Inferior parietal cortex (tissue), 1 donor: ENCODE measurements around the gene RHOH.

Experiments
- DNase-seq: peaks from one replicate; pipeline ENCODE4 v3.0.0-alpha.2; 2016; ENCODE audit errors: extremely low spot score

The RHOH gene

DNA sequence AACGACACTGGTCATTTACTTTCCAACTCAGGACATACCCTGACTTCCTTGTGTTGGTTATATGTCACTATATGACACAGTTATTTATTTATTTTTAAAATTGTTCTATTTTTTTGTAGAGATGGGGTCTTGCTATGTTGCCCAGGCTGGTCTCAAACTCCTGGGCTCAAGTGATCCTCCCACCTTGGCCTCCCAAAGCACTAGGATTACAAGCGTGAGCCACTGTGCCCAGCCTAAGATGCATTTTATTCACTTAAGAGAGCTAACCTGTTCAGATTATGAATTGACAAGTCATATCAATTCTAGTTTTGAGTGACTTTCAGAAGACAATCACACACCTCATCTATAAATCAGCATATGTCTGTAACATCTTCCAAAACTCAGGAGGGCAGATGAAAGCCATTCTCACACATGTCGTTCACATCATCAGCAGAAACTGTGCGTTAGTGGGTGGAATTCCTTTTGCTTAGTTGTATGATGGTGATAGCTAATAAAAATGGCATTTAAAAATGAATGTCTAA is 9.4 kb upstream of the RHOH start:
- DNase-seq, result no peak

DNA sequence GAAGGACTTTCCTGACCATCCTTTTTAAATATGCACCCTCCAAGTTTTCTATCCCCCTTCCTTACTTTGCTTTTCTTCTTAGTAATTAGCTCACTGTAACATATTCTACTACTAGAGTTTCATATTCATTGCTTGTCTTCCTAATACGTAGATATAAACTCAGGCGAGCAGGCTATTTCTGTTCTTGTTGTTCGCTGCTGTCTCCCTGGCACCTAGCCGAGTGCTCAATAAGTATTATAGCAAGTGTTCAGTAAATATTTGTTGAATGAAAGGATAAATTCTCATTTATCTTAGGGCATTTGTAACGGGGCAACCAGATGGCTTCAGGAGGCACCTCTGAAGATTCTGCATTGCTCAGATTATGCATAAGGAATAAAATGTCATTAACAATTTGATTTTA is 6.8 kb upstream of the RHOH start:
- no peak for DNase-seq

DNA sequence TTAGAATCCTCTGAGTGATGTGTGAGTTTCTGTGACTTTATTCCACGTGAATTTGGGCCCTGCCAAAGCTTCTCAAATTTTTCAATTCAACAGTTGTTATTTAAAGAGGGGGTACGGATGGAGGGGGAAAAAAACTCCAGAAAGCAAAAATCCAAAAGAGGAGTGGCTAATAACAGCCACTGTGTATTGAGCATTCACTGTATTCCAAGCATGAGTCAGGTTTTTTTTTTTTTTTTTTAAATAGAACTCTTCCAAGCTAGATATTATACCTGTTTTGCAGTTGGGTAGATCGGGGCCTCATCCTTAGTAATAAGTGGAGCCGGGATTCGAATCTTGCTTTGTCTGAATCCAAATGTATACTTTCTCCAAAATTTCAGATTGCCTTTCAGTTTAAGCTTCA is 6.4 kb upstream of the RHOH start:
- no peak for DNase-seq

DNA sequence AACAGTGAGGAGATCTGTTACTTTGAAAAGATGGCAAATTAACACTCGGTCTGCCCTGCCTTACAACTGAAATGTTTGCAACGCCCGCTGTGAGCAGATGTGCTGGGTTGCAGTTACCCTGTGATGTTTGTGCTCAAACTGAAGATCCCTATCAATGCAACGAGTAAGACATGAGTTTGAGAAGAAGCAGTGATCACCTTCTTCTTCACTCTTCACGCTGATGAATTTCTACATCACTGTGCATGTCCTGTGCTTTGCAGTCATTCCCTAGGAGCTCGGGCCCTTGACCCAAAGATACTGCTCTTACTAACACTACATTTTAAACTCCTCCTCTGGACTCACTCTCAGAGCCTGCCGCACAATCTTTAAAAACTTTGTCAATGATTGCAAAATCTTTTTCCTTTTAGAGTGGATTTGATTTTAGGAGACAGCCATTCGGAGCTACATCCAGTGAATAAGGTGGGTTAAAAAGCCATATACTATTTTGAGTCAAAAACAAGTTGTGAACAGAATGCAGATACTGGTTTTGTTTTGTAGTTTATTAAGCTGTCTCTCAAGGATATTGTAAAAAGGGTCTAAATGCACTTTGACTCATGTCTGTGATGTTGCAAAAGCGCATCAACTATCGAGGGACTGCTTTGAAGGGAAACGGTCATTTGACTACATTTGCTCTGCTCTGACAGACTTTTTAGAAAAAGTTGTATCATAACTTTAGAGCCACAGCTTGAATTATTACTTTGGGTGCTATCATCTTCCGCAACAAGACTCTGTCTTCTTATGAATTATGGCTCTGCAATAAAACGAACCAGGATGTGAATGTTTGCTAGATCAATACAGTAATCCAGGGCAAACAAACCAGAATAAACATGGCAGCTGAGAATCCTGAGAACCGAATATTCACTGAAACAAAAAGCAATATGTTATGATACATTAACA is 5.7 kb upstream of the RHOH start:
- no peak for DNase-seq

DNA sequence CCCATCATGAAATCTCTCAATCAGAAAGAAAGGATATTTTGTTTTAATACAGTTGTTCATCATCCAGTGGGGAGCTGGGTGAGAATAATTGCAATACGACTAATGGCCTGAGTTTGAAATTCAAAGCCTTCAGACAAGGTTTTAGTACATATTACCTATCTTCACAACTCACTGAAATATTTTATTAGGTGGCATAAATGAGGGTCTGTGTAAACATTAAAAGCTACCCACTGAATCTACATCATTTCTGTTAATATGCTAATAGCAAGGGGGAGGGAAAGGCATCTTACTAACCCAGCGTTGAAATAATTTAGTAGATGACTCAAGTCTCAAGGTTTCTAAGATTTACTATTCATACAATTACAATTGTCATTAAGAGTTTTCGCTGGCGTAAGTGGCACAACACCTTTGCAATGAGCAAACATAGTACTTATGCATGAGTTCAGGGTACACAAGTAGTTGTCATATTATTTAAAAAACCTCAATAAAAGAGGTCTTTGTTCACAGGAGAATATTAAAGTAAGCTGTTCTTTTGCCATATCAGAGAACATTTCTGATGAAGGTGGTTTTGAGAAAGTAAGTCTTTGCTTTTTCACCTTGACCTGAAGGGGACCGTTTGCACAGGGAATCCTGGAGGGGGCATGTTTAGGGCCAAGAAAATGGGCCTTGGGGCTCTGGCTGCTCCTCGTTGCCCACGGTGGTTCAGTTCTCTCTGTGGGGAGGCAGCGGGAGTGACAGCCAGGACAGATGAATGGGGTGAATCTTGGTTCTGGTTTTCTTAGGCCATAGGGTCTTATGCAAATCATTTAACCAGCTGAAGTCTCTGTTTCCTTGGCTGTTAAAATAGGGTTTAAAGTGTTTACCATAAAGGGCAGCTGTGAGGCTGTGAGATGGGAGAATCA is 4.5 kb upstream of the RHOH start:
- no peak for DNase-seq

DNA sequence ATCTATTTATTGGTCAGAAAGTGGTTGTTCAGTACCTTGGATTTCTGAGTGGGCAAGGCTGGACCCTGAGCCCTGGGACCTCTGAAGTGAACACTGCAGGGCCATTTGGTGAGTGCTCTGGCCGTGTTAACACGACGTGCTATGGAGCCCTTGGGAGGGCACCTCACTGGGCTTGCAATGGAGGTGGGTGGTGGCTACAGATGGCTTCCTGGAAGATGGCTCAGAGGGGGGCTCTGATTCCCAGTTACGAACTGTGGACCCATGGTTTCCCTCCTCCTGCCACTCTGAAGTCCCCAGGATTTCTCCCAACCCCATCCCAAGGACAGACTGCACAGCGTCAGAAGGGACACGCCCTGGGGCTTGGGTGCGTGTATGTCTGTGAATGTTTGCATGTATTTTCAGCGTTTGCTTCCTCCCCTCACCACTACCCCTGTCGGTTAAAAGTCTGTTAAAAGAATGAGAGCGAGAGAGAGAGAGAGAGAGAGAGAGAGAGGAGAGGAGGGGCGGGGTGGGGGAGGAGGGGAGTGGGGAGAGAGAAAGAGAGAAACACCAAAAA is 3.7 kb upstream of the RHOH start:
- no peak for DNase-seq

DNA sequence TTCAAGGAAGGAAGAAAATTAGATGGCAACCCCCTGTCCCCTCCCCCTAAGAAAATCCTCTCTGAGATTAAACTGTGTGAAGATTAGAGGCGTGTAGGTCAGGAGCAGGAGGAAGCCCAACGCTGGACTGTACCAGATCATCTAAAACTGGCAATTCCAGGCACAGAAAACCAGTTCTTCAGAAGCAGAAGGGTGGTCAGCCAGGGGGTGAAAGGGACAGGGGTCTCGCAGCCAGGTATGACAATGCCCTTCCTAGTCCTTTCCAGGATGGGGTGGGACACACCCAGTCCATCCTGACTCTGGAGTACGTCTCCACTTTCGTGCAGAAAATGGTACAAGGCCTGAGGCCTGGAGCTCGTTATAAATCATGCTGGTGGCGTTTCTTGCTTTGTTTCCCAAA is 3.3 kb upstream of the RHOH start:
- DNase-seq, result no peak

DNA sequence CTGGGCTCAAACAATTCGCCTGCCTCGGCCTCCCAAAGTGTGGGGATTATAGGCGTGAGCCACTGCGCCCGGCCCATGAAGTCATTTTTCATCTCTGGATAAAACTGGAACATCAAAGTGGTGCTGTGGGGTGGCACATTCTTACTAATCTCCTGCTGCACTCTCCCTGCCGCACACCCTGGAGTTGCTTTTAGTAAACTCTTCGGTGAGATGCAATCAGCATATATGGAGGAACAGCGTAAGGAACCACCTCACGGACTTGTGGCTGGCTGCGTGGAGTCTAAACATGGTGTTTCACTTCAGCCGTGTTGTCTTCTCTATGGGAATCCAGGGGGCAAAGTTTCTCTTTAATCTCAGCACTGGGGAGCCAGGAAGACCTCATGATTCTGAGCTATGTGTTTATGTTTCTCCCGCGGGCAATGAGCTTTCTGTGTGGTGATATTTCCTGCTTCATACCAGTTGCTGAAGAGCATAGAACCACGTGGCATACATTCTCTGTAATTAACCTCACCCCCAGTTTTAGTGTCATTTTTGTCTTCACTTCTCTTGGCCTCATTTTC is 2.1 kb upstream of the RHOH start:
- no peak for DNase-seq

DNA sequence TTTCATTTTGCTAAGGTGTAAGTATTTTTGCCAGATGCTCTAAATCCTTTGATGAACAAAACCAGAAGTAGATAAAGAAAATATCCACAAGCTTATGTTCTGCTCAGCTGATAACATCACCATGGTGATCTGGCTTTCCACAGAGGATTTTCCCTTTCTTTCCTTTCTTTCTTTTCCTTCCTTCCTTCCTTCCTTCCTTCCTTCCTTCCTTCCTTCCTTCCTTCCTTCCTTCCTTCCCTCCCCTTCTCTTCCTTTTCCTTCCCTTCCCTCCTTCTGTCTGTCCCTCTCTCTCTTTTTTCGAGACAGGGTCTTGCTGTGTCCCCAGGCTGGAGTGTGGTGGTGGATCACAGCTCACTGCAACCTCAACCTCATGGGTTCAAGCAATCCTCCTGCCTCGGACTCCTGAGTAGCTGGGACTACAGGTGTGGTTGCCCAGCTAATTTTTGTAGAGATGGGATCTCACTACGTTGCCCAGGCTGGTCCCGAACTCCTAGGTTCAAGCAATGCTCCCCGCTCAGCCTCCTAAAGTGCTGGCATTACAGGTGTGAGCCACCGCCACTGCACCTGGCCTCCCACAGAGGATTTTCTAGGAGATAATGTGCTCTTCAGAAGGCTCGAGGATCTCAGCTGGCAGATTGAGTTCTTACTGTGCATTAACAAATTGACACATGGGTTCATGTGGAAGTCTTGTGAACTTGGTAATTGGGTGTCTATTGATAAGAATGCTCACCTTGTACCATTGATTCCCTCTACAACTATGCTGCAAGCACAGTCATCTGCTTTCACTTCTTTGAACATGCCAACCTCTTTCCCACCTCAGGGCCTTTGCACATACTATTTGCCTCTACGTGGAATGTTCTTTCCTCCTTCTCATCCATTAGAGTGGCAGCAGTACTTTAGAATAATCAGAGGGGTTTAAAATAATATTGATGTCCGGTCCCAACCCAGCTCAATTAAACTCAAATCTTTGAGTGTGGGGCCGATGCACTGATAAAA is 1.4 kb upstream of the RHOH start:
- DNase-seq, result no peak

DNA sequence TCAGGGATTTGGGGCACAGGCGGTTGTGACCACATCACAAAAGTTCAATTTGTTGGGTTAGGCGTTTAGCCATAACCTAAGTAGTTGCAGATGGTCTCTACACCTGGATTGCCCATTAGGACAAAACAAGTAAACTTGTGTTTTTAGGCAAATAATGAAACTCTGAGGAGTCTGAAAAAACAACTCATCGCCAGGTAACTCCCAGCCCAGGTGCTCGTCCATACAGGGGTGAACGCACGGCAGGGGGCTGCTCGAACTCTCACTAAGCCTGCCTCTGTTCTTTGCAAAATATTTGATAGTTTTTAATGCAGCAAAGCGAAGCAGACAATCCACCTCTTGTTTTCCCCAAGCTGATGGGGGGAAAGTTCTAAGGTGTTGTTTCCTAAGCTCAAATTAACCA is 559 bp upstream of the RHOH start:
- DNase-seq, result no peak

DNA sequence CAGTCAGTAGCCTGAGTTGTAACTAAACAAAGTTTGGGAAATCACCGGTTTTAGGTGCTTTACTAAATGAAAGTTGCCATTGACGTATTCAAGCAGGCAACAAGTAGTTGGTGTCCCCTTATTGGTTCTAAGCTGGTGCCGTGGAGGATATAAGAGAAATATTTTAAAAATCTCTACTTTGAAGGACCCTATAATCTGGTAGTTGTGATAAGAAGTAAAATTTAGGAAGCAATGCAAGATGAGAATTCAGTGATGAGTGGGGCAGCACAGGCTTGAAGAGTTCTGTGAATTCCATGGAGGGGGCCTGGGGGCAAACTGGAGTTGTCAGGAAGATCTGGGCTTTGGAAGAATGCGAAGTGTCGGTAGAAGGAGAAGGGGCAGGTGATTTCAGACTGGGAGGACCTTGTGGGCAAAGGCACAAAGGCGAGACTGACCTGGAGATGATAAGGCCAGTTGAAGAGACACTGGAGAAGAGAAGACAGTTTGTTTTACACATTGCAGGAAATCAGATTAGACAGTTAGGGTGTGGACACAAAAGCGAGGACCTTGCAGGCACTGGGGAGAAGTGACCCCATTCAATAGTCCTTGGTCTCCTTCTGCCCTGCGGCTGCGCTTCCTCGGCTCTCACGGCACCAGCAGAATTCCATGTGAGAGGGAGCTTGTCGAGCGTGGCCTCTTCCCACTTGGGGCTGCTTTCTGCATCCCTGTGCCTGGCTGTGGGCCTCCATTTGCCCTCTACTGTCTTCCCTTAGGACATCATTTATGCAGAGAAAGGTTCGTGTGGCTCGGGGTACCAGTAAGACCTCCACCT is 1.3 kb downstream of the RHOH start:
- DNase-seq, result no peak

DNA sequence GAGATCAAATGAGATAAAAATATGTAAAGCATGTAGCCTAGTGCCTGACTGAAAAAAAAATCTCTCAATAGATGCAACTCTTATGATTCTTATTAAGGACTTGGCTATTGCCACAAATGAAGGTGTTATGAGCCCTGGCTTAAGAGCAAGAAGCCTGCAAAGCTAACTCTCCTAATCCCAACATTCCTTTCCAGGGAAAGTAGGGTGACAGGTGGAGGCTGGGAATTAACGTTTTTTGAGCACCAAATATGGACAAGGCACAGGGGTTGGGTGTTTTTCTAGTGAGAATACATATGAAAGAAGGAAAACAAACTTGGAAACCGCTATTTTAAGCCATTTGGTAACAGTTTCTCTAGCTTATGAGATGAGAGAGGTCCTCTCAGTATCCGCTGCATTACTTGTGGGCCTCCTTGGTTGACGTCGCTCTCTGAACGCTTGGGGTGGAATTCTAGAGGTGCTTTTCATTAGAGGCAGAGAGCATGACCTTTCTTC is 2.4 kb downstream of the RHOH start:
- no peak for DNase-seq

DNA sequence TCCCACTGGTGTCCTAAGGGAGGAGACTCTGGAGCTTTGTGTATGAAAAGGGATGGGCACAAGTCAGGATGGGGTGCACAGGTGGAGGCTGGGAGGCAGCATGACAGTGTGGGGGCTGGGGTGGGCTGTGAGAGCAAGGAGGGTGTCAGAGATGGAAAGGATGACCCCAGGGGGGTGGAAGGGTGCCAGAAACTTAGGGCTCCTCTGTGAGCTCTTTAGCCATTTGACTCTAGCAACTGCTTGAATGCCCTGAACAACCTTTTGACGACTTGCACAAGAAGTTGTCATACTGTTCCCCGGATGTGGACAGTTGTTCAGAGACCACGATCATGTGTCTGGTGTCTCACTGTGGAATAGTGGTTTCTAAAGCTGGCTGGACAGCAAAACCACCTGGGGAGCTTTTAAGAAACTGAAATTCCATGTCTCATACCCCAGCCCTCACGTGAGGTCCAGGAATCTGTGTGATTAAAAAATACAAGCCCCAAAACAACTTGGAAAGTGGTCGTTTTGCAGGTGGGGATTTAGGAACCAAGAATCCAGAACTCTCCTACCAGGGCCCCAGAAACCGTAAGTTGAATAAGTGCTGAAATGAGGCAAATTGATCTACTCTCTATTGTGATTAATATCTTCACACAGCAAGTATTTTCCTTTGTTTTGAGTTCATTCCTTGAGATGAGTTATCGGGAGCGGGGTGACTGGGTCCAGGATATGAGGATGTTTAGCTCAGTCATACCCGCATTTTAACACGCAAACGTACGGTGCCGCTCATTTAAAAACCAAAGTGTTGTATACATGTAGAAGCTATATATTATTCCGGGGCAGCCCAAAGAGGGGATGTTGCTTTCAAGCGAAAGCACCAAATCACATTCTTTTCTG is 3.4 kb downstream of the RHOH start:
- DNase-seq, result no peak

DNA sequence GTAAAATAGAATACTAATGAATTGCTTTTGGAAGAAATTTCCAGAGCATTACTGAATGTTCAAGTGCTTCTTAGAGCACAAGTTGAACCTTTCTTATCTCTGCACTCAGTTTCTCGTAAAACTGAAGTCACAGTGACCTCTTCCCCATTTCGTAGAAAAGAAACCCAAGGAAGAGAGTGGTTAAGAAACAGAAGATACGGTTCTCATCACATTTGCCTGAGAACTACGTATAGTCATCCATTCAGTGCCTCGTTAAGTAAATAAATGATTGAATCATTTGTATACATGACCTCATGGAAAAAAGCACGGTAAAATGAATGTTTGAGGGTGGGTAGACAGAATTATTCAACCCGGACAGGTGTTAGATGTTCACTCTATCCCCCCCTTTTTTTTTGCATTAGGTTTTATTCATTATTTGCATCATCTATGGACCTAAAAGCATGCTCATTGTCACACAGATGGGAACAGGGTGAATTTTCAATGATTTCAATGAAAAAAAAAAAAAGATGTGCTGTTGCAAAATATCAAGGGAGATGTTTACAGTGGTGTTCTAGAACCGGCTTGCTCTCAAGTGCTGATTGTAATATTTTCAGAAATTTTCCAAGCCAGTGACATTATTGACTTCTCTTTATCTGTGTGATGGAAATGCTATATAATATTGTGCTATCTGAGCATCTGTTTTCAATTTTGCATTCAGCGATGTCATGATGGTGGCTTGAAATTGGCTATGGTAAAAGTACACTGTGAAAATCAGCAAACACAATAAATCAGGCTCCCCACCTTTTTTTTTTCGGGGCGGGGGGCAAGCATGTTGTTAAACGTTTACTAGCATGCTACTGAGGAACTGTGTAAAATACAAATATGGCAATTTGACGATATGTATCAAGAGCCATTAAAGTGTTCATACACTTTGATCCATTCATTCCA is 4.3 kb downstream of the RHOH start:
- peak; percentile 15 for DNase-seq

DNA sequence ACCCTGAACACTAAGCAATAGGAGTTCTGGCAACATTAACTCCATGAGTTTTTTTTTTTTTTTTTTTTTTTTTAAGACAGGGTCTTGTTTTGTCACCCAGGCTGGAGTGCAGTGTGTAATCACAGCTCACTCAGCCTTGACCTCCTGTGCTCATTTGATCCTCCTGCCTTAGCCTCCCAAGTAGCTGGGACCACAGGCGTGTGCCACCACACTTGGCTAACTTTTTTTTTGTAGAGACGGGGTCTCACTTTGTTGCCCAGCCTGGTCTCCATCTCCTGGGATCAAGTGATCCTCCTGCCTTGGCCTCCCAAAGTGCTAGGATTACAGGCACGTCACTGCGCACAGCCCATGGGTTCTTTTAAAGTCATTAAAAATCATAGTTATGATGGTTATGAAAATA is 5.1 kb downstream of the RHOH start:
- no peak for DNase-seq

DNA sequence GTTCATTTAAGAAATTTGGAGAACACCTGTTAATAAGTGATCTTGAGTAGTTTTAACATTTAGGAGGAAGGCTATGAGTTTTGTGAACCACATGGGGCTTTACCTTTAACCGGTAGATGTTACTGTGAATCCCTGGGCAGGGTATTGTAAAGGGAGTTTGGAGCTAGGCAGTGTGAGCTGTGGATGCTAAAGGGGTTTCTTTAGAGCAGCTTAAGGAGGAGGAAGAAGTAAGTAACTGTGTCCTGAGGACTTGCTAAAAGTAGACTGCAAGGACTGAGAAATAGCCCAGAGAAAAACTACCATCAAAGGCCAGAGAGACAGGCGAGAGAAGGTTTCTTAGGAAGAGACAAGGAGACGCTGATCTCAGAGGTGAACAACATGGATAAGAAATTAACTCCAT is 5.6 kb downstream of the RHOH start:
- DNase-seq, result no peak

DNA sequence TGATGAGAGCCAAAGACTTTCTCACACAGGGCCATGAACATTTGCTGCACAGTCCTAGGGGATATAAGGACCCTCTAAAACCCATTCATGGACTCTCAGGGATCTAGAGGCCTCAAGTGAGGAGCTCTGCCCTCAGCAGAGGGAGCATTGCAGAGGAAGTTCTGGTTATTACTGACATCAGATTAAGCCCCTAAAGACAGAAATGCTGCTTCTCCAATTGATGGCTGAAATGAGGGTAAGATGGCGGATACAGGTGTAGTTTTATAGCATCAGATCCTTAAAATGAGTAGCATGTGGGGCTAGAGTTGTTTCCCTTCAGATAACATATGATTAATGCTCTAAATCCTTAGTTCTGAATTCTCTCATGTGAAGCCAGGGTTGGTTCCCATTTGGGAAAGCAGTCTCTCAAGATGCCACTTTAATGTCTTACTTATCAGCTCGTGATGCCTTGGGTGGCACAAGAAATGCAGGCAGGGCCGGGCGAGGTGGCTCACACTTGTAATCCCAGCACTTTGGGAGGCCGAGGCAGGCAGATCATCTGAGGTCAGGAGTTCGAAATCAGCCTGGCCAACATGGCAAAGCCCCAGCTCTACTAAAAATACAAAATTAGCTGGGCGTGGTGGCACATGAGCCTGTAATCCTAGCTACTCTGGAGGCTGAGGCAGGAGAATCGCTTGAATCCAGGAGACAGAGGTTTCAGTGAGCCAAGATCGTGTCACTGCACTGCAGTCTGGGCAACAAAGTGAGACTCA is 7.9 kb downstream of the RHOH start:
- no peak for DNase-seq
